ENCODE results near the gene HLA-DOB. TPM values are rescaled to one million over a fixed set of nuclear protein-coding genes. Genes with fewer than 3 reads are reported as not detected.

The HLA-DOB gene
- total RNA-seq, 1 experiment from 2014 or later = 0.79 TPM

DNA sequence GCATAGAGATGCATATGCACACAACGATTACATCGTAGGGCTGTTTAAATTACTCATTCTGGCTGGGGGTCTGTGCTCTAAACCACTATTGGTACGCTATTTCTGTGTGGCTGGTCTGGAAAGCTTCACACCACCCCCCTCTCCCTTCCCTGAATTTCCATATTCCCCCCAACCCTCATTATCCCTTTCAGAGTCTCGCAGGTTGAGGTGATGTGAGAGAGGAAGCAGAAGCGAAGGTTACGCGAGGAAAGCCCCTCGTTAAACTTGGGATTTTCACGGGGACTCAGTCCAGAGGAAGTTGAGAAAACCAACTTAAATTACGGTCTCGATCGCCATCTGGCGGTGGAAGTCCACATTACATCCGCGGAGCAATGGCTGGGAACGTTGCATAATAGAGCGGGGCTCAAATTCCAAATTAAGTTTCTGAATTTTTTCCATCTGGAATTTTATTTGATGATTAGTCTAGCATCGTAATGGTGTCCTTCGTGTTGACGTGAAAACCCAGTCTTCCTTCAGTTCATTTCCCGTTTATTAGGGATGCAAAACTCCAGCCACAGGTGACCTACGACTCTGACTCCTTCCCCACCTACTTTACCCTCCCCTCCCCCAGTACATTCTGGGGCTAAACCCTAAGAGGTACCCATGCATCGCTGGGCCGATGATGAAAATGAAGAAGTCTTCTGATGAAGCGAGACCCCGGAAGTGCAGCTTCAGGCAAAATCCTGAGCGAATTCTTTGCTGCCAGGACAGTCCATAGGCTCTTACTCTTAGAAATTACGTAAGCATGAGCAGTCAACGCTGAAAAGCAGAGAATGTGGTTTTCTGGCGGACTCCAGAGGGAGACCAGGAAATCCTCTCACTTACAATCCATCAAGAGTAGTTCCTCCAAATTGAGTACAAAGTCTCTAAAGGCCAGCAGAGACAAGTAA, 19.7 kb downstream of the HLA-DOB start:
- intact Hi-C loops (cut with micrococcal nuclease) = loop anchor here (1.0 to 5.0 kb wide), 2 partner anchors 71 to 95 kb away; no protein-coding TSS in a partner anchor
- Mint-ChIP-seq H3K4me1 (ENCODE audit: insufficient read depth, unreplicated experiment) (peaks cover 12% of the 10 kb centered on the region), H3K4me3 (ENCODE audit: unreplicated experiment) (peak overlapping the region; percentile 62), H3K36me3 (ENCODE audit: insufficient read depth, unreplicated experiment) (no peaks in the 10 kb centered on the region), H3K27me3 (ENCODE audit: insufficient read depth, unreplicated experiment) (peaks cover 76% of the 10 kb centered on the region), H3K27ac (ENCODE audit: low read depth, unreplicated experiment) (no peak overlapping the region), H3K9me3 (ENCODE audit: unreplicated experiment) (peaks cover 8% of the 10 kb centered on the region)
- DNase-seq (ENCODE audit: unreplicated experiment) = peak; percentile 66
- ChIA-PET POLR2A (interaction anchor here (1.0 kb wide), 1 partner anchor 12 kb away, joined by 4 read pairs; no protein-coding TSS in a partner anchor), CTCF (interaction anchor here (0.6 to 4.3 kb wide), 17 partner anchors 10 to 399 kb away, joined by 3 to 22 read pairs (median 3); no protein-coding TSS in a partner anchor)
- BruUV-seq (replicated peaks) = no TSS peak
- TF ChIP-seq, protein P1, sequence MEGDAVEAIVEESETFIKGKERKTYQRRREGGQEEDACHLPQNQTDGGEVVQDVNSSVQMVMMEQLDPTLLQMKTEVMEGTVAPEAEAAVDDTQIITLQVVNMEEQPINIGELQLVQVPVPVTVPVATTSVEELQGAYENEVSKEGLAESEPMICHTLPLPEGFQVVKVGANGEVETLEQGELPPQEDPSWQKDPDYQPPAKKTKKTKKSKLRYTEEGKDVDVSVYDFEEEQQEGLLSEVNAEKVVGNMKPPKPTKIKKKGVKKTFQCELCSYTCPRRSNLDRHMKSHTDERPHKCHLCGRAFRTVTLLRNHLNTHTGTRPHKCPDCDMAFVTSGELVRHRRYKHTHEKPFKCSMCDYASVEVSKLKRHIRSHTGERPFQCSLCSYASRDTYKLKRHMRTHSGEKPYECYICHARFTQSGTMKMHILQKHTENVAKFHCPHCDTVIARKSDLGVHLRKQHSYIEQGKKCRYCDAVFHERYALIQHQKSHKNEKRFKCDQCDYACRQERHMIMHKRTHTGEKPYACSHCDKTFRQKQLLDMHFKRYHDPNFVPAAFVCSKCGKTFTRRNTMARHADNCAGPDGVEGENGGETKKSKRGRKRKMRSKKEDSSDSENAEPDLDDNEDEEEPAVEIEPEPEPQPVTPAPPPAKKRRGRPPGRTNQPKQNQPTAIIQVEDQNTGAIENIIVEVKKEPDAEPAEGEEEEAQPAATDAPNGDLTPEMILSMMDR (IDR thresholded peaks at IDR 0.05; ENCODE audit: unreplicated experiment) = peak; percentile 84

DNA sequence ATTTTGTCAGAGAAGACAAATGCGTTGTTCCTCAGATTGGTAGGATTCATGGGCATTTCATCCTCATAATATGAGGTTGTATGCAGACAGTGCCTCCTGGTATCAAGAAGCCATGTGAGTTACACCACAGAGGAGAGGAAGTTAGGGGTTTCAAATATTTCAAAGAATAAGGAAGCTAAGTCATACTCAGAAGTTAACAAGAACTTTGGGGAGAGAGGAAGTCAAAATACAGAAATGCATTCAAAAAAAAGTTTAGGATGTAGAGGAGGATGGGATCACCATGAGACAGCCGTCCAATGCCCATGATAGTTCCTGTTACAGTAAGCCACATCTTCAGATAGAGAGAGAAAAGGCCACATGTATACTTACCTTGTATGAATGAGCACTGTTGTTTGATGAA, 22.3 kb downstream of the HLA-DOB start:
- Mint-ChIP-seq H3K9me3 (ENCODE audit: unreplicated experiment) (peaks cover 8% of the 10 kb centered on the region), H3K27me3 (ENCODE audit: insufficient read depth, unreplicated experiment) (peaks cover 84% of the 10 kb centered on the region), H3K4me1 (ENCODE audit: insufficient read depth, unreplicated experiment) (peaks cover 12% of the 10 kb centered on the region), H3K27ac (ENCODE audit: low read depth, unreplicated experiment) (no peak overlapping the region), H3K4me3 (ENCODE audit: unreplicated experiment) (no peak overlapping the region), H3K36me3 (ENCODE audit: insufficient read depth, unreplicated experiment) (no peaks in the 10 kb centered on the region)
- CTCF ChIA-PET = interaction anchor here (0.7 to 2.1 kb wide), 5 partner anchors 26 to 549 kb away, joined by 3 to 11 read pairs (median 4); no protein-coding TSS in a partner anchor
- no TSS peak for BruUV-seq (replicated peaks)
- intact Hi-C loops (cut with micrococcal nuclease) = no loop called here
- POLR2A ChIA-PET = no interaction called here
- DNase-seq (ENCODE audit: unreplicated experiment) = no peak
- TF ChIP-seq, protein P1 (IDR thresholded peaks at IDR 0.05; ENCODE audit: unreplicated experiment) = no peak

DNA sequence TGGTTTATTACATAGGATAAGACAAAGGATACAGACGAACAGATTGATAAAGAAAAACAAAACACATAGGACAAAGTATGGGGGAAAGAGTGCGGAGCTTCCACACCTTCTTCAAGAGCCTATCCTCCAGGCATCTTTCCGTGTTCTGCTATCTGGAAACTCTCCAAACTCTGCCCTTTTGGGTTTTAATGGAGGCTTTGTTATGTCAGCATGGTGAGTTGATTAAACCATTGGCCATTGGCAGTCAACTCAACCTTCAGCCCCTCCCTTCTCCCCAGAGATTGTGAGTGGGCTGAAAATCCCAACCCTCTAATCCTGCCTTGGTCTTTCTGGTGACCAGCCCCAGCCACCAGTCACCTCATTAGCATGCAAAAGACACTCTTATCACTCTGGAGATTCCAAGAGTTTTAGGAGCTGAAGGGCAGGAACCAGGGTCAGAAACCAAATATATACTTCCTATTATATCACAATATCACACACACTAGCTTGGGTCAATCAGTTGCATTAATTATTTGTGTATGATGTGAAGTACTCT, 23.8 kb downstream of the HLA-DOB start:
- intact Hi-C loops (cut with micrococcal nuclease) = no loop called here
- Mint-ChIP-seq H3K9me3 (ENCODE audit: unreplicated experiment) (no peaks in the 10 kb centered on the region), H3K4me3 (ENCODE audit: unreplicated experiment) (no peak overlapping the region), H3K27ac (ENCODE audit: low read depth, unreplicated experiment) (no peak overlapping the region), H3K36me3 (ENCODE audit: insufficient read depth, unreplicated experiment) (no peaks in the 10 kb centered on the region), H3K4me1 (ENCODE audit: insufficient read depth, unreplicated experiment) (peaks cover 12% of the 10 kb centered on the region), H3K27me3 (ENCODE audit: insufficient read depth, unreplicated experiment) (peaks cover 82% of the 10 kb centered on the region)
- no TSS peak for BruUV-seq (replicated peaks)
- ChIA-PET POLR2A (interaction anchor here (0.7 kb wide), 1 partner anchor 665 kb away, joined by 3 read pairs; no protein-coding TSS in a partner anchor), CTCF (interaction anchor here (2.1 kb wide), 1 partner anchor 379 kb away, joined by 11 read pairs; no protein-coding TSS in a partner anchor)
- DNase-seq (ENCODE audit: unreplicated experiment) = no peak
- TF ChIP-seq, protein P1 (IDR thresholded peaks at IDR 0.05; ENCODE audit: unreplicated experiment) = no peak

DNA sequence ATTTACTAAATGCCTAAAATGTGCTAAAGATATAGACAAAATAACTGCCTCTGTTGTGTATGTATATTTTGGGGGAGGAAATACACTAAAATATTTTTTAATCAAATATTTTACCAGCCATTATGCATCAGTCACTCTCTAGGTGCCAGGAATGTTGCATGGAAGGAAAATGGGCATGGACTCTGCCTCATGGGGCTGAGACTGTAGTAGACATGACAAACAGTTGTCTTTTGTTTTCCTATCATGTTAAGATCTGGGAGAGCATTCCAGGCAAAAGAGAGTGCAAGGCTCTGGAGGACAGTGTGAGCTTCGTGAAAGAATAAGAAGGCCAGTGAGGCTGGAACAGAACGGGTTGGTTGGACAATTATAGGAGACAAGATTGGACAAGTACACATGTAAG, 26.5 kb downstream of the HLA-DOB start:
- Mint-ChIP-seq H3K4me3 (ENCODE audit: unreplicated experiment) (no peak overlapping the region), H3K36me3 (ENCODE audit: insufficient read depth, unreplicated experiment) (no peaks in the 10 kb centered on the region), H3K9me3 (ENCODE audit: unreplicated experiment) (no peaks in the 10 kb centered on the region), H3K27ac (ENCODE audit: low read depth, unreplicated experiment) (no peak overlapping the region), H3K27me3 (ENCODE audit: insufficient read depth, unreplicated experiment) (peaks cover 96% of the 10 kb centered on the region), H3K4me1 (ENCODE audit: insufficient read depth, unreplicated experiment) (no peaks in the 10 kb centered on the region)
- TF ChIP-seq, protein P1 (IDR thresholded peaks at IDR 0.05; ENCODE audit: unreplicated experiment) = no peak
- BruUV-seq (replicated peaks) = no TSS peak
- intact Hi-C loops (cut with micrococcal nuclease) = no loop called here
- CTCF ChIA-PET = interaction anchor here (1.7 to 3.3 kb wide), 2 partner anchors 78 to 377 kb away, joined by 5 to 12 read pairs; no protein-coding TSS in a partner anchor
- DNase-seq (ENCODE audit: unreplicated experiment) = no peak
- POLR2A ChIA-PET = interaction anchor here (0.6 kb wide), 1 partner anchor 387 kb away, joined by 3 read pairs; no protein-coding TSS in a partner anchor
